Measurements from ENCODE around the gene CAPZB. TPM values are rescaled to one million over a fixed set of nuclear protein-coding genes. Genes with fewer than 3 reads are reported as not detected.

CAPZB gene
- total RNA-seq, 4 donors from 2014 or later: 58.2 to 109 (median 96.7) TPM

DNA sequence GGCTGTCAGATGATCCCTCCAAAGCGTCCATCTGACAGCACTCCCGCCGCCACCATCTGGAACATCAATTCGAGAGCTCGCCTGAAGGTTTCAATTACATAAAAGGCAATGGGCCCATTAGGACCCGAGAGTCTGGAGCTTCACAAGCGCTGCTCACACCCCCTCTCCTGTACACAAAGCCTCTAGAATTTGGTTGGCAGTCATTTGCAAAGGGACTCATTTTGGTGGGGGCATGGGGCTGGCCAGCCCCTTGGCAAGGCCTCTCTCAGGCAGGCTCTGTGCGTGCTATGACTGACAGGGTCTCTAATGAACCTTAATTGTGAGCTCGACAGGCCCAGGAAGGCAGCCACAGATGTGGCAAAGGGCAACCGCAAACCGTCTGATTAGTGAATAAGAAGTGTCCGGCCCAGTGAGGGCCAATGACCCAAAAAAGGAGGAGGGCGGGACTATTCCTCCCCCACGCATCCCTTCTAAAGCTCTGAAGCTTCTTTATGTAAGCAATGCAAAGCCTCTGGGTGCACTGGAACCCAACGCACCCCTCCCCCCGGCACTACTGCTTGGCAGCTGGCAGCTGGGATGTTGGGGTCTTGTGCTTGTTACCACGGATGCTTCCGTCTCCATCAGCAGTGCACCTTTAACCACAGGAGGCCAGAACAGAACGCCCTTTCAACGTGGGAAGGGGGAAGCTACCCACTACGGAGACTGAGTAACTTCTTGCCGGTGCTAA lies 79.4 kb downstream of the CAPZB start:
- Histone ChIP-seq H3K4me3 (no peak overlapping the region), H3K27ac (peak overlapping the region in 3 of 4 donors; percentile 4 to 51 (median 41)), H3K27me3 (no peaks in the 10 kb centered on the region), H3K9me3 (no peaks in the 10 kb centered on the region), H3K4me1 (peaks cover 0 to 60% (median 22%) of the 10 kb centered on the region in 4 donors), H3K36me3 (no peaks in the 10 kb centered on the region)
- TF ChIP-seq EP300 (IDR thresholded peaks at IDR 0.05): no peak
- TF ChIP-seq, protein P1, sequence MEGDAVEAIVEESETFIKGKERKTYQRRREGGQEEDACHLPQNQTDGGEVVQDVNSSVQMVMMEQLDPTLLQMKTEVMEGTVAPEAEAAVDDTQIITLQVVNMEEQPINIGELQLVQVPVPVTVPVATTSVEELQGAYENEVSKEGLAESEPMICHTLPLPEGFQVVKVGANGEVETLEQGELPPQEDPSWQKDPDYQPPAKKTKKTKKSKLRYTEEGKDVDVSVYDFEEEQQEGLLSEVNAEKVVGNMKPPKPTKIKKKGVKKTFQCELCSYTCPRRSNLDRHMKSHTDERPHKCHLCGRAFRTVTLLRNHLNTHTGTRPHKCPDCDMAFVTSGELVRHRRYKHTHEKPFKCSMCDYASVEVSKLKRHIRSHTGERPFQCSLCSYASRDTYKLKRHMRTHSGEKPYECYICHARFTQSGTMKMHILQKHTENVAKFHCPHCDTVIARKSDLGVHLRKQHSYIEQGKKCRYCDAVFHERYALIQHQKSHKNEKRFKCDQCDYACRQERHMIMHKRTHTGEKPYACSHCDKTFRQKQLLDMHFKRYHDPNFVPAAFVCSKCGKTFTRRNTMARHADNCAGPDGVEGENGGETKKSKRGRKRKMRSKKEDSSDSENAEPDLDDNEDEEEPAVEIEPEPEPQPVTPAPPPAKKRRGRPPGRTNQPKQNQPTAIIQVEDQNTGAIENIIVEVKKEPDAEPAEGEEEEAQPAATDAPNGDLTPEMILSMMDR (IDR thresholded peaks at IDR 0.05): no peak
- no peak for TF ChIP-seq POLR2A (IDR thresholded peaks at IDR 0.05)
- 35 to 42% methylated on average over 21 to 22 of the region's 22 CpGs for WGBS, 2 donors
- DNase-seq (ENCODE audit: low spot score in 2 of 2): no peak

DNA sequence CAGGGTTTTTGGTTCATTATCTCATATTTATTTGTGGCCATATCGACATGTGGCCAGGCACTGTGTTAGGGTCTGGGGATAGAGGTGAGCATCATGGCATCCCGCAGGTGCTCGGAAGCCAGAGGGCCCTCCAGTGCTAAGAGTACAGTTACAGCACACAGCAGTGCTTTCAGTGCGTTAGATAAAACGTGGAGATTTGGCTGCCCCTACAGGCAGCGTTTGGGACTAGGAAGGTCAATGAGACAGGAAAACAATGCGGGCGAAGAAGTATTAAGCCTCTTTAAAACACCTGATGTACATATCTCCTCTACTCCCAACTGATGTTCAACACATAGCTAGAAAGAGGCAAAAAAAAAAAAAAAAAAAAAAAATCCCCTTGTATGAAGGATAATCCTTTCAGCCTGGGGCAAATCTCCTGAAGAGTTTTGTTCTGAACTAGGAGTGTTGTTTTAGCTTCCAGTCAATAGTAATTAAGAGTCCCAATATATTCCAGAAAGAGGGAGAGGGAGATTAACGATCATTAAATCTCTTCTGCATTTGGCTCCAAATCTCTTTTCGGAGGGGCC lies 80.1 kb downstream of the CAPZB start:
- Histone ChIP-seq H3K27ac (peak overlapping the region in 2 of 4 donors; percentile 4 to 51), H3K36me3 (no peaks in the 10 kb centered on the region), H3K4me3 (no peak overlapping the region), H3K4me1 (peaks cover 0 to 67% (median 26%) of the 10 kb centered on the region in 4 donors), H3K27me3 (no peaks in the 10 kb centered on the region), H3K9me3 (no peaks in the 10 kb centered on the region)
- 62 to 64% methylated on average over 10 of the region's 10 CpGs for WGBS, 2 donors
- DNase-seq (ENCODE audit: low spot score in 2 of 2): no peak
- no peak for TF ChIP-seq POLR2A (IDR thresholded peaks at IDR 0.05)
- TF ChIP-seq, protein P1 (IDR thresholded peaks at IDR 0.05): peak in 4 of 5 experiments; percentile 17 to 42 (median 18)
- TF ChIP-seq EP300 (IDR thresholded peaks at IDR 0.05): no peak

- no peak overlapping the region for H3K4me3 ChIP-seq
- no peaks in the 10 kb centered on the region for H3K9me3 ChIP-seq
- TF ChIP-seq EP300 (IDR thresholded peaks at IDR 0.05) (no peak), POLR2A (IDR thresholded peaks at IDR 0.05) (no peak)
- TF ChIP-seq, protein P1 (IDR thresholded peaks at IDR 0.05): no peak
- DNase-seq (ENCODE audit: low spot score in 2 of 2): no peak
- no peaks in the 10 kb centered on the region for H3K36me3 ChIP-seq
- peaks cover 0 to 72% (median 28%) of the 10 kb centered on the region in 4 donors for H3K4me1 ChIP-seq
- H3K27ac ChIP-seq: peak overlapping the region in 1 of 4 donors; percentile 51
- H3K27me3 ChIP-seq: no peaks in the 10 kb centered on the region
- WGBS, 2 donors: 75 to 87% methylated on average over 5 of the region's 5 CpGs
Measured at GRCh38 chr1:19404748-19405147, 80.6 kb downstream of the CAPZB start.

GRCh38 chr1:19403256-19403655 lies 82.1 kb downstream of the CAPZB start:
- Histone ChIP-seq H3K9me3 (no peaks in the 10 kb centered on the region), H3K27me3 (no peaks in the 10 kb centered on the region), H3K27ac (no peak overlapping the region), H3K4me1 (peaks cover 0 to 87% (median 27%) of the 10 kb centered on the region in 4 donors), H3K4me3 (no peak overlapping the region), H3K36me3 (no peaks in the 10 kb centered on the region)
- no peak for DNase-seq (ENCODE audit: low spot score in 2 of 2)
- TF ChIP-seq POLR2A (IDR thresholded peaks at IDR 0.05) (no peak), EP300 (IDR thresholded peaks at IDR 0.05) (no peak)
- TF ChIP-seq, protein P1 (IDR thresholded peaks at IDR 0.05): no peak
- 83 to 87% methylated on average over 5 of the region's 5 CpGs for WGBS, 2 donors
